ENCODE measurements around the gene ALDH3B1.

The ALDH3B1 gene

DNA sequence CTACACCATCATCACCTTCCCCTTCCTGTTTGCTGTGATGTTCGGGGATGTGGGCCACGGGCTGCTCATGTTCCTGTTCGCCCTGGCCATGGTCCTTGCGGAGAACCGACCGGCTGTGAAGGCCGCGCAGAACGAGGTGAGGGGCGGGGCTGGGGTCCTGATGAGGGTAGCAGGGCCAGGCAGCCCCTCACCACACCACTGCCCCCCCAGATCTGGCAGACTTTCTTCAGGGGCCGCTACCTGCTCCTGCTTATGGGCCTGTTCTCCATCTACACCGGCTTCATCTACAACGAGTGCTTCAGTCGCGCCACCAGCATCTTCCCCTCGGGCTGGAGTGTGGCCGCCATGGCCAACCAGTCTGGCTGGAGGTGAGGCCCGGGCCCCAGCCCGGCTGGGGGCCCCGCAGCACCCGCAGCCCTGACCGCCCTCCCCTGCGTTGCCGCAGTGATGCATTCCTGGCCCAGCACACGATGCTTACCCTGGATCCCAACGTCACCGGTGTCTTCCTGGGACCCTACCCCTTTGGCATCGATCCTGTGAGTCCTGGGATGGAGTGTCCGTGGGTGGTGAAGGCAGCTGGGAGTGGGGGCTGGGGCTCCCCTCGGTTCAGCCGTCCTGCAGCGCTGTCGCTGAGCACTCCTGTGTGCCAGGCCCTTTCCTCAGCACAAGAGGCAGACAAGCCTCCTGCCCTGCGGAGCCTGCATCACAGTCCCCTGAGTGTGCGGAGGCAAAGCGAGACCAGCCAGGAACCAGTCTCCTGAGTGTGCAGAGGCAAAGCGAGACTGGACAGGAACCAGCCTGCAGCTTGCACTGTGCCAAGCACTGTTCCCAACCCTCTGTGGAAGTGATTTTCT is 37.5 kb downstream of the ALDH3B1 start:
- TF ChIP-seq ZNF8 (CRISPR knock-in tag; IDR thresholded peaks at IDR 0.05) (no peak), ARNTL (CRISPR knock-in tag; IDR thresholded peaks at IDR 0.05; ENCODE audit: borderline replicate concordance, low read depth) (no peak)
- TF ChIP-seq, protein P1, sequence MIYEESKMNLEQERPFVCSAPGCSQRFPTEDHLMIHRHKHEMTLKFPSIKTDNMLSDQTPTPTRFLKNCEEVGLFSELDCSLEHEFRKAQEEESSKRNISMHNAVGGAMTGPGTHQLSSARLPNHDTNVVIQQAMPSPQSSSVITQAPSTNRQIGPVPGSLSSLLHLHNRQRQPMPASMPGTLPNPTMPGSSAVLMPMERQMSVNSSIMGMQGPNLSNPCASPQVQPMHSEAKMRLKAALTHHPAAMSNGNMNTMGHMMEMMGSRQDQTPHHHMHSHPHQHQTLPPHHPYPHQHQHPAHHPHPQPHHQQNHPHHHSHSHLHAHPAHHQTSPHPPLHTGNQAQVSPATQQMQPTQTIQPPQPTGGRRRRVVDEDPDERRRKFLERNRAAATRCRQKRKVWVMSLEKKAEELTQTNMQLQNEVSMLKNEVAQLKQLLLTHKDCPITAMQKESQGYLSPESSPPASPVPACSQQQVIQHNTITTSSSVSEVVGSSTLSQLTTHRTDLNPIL (CRISPR knock-in tag; IDR thresholded peaks at IDR 0.05; ENCODE audit: low read depth): no peak
- no peak for ATAC-seq

DNA sequence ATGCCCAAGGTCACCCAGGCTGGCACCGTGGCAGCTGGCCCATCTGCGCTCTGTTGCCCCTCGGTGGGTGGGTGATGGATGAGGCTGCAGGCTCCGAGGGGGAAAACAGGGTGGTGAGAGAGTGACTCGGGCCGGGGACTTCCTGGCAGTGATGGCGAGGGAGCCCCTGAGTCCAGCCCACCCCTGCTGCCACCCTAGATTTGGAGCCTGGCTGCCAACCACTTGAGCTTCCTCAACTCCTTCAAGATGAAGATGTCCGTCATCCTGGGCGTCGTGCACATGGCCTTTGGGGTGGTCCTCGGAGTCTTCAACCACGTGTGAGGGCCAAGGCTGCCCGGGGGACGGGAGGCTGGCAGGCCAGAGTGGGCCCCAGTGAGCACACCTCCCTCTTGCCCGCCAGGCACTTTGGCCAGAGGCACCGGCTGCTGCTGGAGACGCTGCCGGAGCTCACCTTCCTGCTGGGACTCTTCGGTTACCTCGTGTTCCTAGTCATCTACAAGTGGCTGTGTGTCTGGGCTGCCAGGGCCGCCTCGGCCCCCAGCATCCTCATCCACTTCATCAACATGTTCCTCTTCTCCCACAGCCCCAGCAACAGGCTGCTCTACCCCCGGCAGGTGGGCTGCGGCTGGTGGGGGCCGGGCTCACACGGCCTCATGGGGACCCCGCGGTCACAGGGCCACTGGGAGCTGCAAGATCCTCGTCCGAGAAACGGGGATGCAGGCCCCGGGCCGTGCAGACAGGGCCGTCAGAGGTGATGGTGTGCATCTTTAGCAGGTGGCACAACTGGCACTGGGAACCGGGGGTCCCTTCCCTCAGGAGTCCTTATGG is 38.8 kb downstream of the ALDH3B1 start:
- no peak for ATAC-seq
- TF ChIP-seq TCF4 (CRISPR knock-in tag; IDR thresholded peaks at IDR 0.05; ENCODE audit: borderline replicate concordance) (no peak), TSHZ2 (CRISPR knock-in tag; IDR thresholded peaks at IDR 0.05) (no peak), SNAI2 (CRISPR knock-in tag; IDR thresholded peaks at IDR 0.05) (no peak), CSRNP3 (CRISPR knock-in tag; IDR thresholded peaks at IDR 0.05) (no peak), OSR1 (CRISPR knock-in tag; IDR thresholded peaks at IDR 0.05) (no peak), PPARA (CRISPR knock-in tag; IDR thresholded peaks at IDR 0.05; ENCODE audit: borderline replicate concordance) (no peak), RARB (CRISPR knock-in tag; IDR thresholded peaks at IDR 0.05) (no peak), CSDC2 (CRISPR knock-in tag; IDR thresholded peaks at IDR 0.05) (no peak)

GRCh38 chr11:68049509-68050370 is 39.6 kb downstream of the ALDH3B1 start:
- ATAC-seq: no peak
- TF ChIP-seq ESRRG (CRISPR knock-in tag; IDR thresholded peaks at IDR 0.05) (no peak), ZNF8 (CRISPR knock-in tag; IDR thresholded peaks at IDR 0.05) (no peak), CSRNP3 (CRISPR knock-in tag; IDR thresholded peaks at IDR 0.05) (no peak), CSDC2 (CRISPR knock-in tag; IDR thresholded peaks at IDR 0.05) (no peak), GLIS3 (CRISPR knock-in tag; IDR thresholded peaks at IDR 0.05) (no peak), TOX (CRISPR knock-in tag; IDR thresholded peaks at IDR 0.05; ENCODE audit: borderline replicate concordance) (no peak), PPARA (CRISPR knock-in tag; IDR thresholded peaks at IDR 0.05; ENCODE audit: borderline replicate concordance) (no peak), ISL1 (CRISPR knock-in tag; IDR thresholded peaks at IDR 0.05) (no peak), BACH2 (CRISPR knock-in tag; IDR thresholded peaks at IDR 0.05; ENCODE audit: borderline replicate concordance) (no peak), SNAI2 (CRISPR knock-in tag; IDR thresholded peaks at IDR 0.05) (no peak)
- TF ChIP-seq, protein P1 (CRISPR knock-in tag; IDR thresholded peaks at IDR 0.05; ENCODE audit: low read depth): no peak
- TF ChIP-seq, protein P2, sequence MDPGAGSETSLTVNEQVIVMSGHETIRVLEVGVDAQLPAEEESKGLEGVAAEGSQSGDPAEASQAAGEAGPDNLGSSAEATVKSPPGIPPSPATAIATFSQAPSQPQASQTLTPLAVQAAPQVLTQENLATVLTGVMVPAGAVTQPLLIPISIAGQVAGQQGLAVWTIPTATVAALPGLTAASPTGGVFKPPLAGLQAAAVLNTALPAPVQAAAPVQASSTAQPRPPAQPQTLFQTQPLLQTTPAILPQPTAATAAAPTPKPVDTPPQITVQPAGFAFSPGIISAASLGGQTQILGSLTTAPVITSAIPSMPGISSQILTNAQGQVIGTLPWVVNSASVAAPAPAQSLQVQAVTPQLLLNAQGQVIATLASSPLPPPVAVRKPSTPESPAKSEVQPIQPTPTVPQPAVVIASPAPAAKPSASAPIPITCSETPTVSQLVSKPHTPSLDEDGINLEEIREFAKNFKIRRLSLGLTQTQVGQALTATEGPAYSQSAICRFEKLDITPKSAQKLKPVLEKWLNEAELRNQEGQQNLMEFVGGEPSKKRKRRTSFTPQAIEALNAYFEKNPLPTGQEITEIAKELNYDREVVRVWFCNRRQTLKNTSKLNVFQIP (CRISPR knock-in tag; IDR thresholded peaks at IDR 0.05; ENCODE audit: borderline replicate concordance, low read depth): no peak
